GM19455 (cell line): Measurements from ENCODE around the gene ZNF320.
A peak's percentile ranks its signal among the peaks of the same experiment; 100 is the strongest.
"Not testable (repeated sequence)": the region's sequence is repeated elsewhere in the genome, so short reads cannot be mapped to it uniquely, and the experiment has no call there.

Source experiments
- ATAC-seq: cut with Tn5 transposase; IDR thresholded peaks from one replicate; pipeline ENCODE4 v1.9.1; 2021; ENCODE audit not compliant: unreplicated experiment

Gene ZNF320

DNA sequence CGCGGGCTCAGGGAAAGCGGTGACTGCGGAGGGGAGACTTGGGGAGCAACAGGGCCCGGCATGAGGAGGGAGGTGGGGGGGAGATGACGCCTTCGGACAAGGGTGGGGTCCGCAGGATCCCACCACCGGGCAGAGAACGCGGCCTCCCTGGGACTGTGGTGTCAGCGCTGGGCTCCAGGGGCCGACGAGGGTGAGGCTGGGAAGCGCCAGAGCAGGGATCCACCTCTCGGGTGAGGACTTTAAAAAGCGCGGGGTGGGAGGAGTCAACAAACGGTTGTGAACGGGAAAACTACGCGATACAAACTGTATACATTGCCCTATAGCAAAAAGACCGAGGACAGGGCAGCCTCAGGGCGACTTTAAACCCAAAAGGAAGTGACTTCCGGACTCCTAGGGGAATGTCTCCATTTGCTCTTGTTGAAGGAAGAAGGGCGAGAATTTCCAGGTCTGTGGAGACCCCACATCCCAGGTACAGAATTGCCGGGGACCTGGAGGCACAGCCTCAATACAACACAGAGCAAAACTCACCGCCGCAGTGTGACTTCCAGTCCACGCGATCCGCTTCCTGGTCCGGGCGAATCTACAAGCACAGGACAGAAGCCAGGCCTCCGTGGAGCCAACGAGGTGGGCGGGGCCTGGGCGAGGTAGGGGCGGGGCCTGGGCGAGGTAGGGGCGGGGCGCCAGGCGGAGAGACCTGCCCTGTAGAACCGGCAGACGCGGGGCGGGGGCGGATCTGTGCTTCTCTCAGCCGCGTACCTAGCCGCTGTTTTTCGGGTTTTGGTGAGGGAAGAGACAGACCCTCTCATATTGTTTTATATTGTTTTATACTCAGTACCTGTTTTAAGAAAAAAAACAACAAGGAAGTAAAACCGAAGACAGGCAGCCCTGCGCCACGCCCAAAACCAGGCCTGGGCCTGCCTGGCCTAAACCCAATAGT lies 25.7 kb upstream of the ZNF320 start, which contains the start of gene ZNF888:
TSS of gene ZNF888 (minus strand) at position 588 of the 937 bp plus-strand sequence. CDS start 5,555 bp downstream, outside the sequence.
- peak; percentile 88 for ATAC-seq

DNA sequence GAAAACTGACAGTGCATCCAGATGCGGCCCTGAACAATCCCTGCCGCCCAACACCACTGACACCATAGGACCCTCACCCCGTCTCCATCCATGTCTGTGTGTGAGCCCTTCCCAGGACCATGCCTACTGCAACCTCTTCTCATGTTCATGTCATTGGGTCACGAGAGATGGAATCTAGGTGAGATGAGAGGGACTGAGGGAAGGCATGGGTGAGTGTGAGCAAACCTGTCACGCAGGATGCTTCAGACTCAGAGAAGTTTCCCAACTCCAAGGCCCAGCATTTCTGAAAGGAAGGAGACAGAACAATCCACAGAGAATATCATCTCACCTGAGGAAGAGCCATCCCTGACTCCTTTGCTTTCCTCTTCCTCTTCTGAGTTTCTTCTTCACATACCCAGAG lies 20.1 kb upstream of the ZNF320 start:
- ATAC-seq, result no peak

- no peak for ATAC-seq
Observed at GRCh38 chr19:52910648-52911047, 13.2 kb upstream of the ZNF320 start.

DNA sequence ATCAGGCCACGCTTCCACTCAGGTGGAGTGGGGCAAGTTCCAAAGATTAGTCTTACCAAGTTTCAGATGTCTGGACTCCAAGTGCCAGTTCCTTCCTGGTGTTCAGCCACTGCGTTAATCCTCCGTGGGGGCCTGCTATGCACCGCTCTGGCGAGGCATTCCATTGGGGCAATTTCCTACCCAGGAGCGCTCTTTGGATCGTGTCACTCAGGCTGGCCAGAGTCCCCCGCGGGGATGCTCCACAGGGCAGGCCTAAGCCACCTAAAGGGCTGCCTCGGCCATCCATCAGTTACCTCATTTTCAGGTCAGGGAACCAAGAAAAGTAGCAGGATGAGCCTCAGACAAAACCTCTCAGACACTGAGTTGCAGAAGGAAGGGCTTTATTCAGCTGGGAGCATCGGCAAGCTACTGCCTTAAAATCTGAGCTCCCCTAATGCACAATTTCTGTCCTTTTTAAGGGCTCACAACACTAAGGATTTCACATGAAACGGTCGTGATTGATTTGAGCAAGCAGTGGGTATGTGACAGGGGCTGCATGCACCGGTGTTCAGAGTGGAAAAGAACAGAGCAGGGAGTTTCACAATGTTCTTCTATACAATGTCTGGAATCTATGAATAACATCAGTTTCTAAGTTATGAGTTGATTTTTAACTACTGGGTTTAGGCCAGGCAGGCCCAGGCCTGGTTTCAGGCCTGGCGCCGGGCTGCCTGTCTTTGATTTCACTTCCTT lies 6.8 kb upstream of the ZNF320 start:
- ATAC-seq, result not testable (repeated sequence)

- ATAC-seq, result no peak
Observed at GRCh38 chr19:52901842-52902241, 4.4 kb upstream of the ZNF320 start.

DNA sequence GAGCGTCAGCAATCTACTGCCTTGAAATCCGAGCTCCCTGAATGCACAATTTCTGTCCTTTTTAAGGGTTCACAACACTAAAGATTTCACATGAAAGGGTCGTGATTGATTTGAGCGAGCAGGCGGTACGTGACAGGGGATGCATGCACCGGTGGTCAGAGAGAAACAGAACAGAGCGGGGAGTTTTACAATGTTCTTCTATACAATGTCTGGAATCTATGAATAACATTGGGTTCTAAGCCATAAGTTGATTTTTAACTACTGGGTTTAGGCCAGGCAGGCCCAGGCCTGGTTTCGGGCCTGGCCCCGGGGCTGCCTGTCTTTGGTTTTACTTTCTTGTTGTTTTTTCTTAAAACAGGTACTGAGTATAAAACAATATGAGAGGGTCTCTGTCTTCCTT lies 1.2 kb upstream of the ZNF320 start:
- ATAC-seq, result not testable (repeated sequence)

GRCh38 chr19:52898101-52898500 lies 666 bp upstream of the ZNF320 start:
- ATAC-seq, result no peak

- ATAC-seq, result no peak
Observed at GRCh38 chr19:52896431-52897137, 851 bp downstream of the ZNF320 start.

GRCh38 chr19:52891336-52891735 lies 6.1 kb downstream of the ZNF320 start:
- no peak for ATAC-seq

DNA sequence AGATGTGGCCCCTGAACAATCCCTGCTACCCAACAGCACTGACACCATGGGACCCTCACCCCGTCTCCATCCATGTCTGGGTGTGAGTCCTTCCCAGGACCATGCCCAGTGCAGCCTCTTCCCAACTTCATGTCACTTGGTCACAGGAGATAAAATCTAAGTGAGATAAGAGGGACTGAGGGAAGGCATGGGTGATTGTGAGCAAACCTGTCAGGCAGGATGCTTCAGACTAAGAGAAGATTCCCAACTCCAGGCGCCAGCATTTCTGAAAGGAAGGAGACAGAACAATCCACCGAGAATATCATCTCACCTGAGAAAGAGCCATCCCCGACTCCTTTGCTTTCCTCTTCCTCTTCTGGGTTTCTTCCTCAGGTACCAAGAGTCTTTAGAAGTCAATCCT lies 7.5 kb downstream of the ZNF320 start:
- ATAC-seq, result no peak

- no peak for ATAC-seq
Observed at GRCh38 chr19:52889076-52889475, 8.4 kb downstream of the ZNF320 start.

- ATAC-seq, result no peak
Observed at GRCh38 chr19:52880895-52881389, 16.5 kb downstream of the ZNF320 start.

DNA sequence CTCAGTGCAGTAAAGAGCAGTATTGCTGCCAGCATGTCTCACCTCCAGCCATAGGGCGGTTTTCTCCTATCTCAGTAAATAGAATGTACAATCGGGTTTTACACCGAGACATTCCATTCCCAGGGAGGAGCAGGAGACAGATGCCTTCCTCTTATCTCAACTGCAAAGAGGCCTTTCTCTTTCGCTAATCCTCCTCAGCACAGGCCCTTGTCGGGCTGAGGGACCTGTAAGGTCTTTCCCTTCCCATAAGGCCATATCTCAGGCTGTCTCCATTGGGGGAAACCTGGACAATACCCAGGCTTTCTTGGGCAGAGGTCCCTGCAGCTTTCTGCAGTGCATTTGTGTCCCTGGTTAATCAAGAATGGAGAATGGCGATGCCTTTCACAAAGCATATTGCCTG lies 24.4 kb downstream of the ZNF320 start:
- ATAC-seq, result not testable (repeated sequence)

DNA sequence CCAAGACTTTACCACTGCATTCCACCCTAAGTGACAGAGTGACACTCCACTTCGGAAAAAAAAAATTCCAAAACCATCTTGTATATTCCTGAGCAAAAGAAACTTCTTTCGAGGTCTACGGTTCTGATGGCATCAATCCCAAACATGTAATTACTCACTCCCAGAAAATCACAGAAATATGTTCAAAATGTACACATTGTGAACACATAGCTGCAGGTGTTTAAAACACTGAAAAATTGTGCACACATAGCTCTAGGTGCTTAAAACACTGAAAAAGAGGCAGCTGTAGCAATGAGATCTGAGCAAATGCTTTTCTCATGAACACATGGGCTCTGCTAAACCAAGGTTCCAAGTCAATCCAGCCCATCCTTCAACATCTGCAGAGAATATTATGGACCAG lies 26.0 kb downstream of the ZNF320 start:
- ATAC-seq, result no peak

- not testable (repeated sequence) for ATAC-seq
Observed at GRCh38 chr19:52868031-52868430, 29.4 kb downstream of the ZNF320 start.

DNA sequence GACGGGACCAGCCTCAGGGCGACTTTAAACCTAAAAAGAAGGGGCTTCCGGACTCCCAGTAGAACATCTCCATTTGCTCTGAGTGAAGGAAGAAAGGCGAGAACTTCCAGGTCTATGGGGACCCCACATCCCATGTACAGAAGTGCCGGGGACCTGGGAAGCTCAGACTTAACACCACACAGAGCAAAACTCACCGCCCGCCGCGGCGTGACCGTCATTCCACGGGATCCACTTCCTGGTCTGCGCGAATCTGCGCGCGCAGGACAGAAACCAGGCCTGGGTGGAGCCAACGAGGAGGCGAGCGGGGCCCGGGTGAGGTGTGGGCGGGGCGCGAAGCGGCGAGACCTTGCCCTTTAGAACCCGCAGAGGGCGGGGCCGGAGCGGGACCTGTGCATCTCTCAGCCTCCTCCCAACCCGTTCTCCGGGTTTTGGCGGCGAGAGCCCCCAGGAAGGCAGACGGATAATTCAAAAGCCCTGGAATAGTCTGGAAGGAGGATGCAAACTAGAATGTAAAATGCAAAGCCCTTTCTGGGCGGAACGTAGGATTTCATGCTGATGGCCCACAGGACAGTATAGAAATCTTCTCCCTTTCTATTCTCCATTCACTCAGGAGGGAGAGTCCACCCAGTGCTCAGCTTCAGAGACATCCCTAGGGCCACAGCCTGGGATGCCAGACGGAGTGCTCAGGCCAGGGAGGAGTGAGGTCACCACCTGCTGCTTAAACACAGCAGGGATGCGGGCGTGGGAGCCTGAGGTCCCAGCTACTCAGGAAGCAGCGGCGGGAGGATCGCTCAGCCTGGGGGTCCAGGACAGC lies 39.9 kb downstream of the ZNF320 start, which contains the start of gene ZNF468:
TSS of gene ZNF468 (minus strand) at position 242 of the 814 bp plus-strand sequence. CDS start 3,347 bp downstream, outside the sequence.
- peak; percentile 94 for ATAC-seq

GRCh38 chr19:52856540-52857377 lies 40.7 kb downstream of the ZNF320 start:
- ATAC-seq, result not testable (repeated sequence)
